Left ventricle myocardium inferior (tissue), 1 donor: ENCODE results near the gene RGL4. TPM values are rescaled to one million over a fixed set of nuclear protein-coding genes. Genes with fewer than 3 reads are reported as not detected.
"Not testable (repeated sequence)": the region's sequence is repeated elsewhere in the genome, so short reads cannot be mapped to it uniquely, and the experiment has no call there.

Experiments used
- DNase-seq: peaks from one replicate; pipeline ENCODE4 v3.0.0-alpha.2; 2020
- H3K27ac ChIP-seq: fragments of 200-600 bp; replicated peaks from 2 replicates; pipeline ENCODE4 v1.8.0; 2021
- H3K27me3 ChIP-seq: fragments of 200-600 bp; 2 replicates; pipeline ENCODE4 v1.8.0; 2021; ENCODE audit warnings: low read depth
- H3K36me3 ChIP-seq: fragments of 200-600 bp; 2 replicates; pipeline ENCODE4 v1.8.0; 2021
- H3K4me1 ChIP-seq: fragments of 200-600 bp; 2 replicates; pipeline ENCODE4 v1.8.0; 2021
- H3K4me3 ChIP-seq: fragments of 200-600 bp; 2 replicates; pipeline ENCODE4 v1.8.0; 2021; ENCODE audit warnings: mild to moderate bottlenecking, moderate library complexity
- H3K9me3 ChIP-seq: fragments of 200-600 bp; replicated peaks from 2 replicates; pipeline ENCODE4 v1.8.0; 2021
- CTCF ChIP-seq: fragments of 200-600 bp; IDR thresholded peaks from 2 replicates; pipeline ENCODE4 v1.8.0; 2021; ENCODE audit warnings: antibody characterized with exemption, mild to moderate bottlenecking, borderline replicate concordance
- intact Hi-C: fragments of 100-400 bp; cut with micrococcal nuclease; formaldehyde crosslinking; loops from one replicate; pipeline ENCODE4 v1.11.0; 2022
- total RNA-seq: library from RNA; stranded (reverse); fragmentation: NEBNext Ultra II Directional; extraction: Animal tissue kit (Norgen Biotek cat#: 25700); gene quantifications from one replicate; pipeline ENCODE4 v1.2.1, GENCODE V29; 2021
- donor health status: DM: no; HTN: yes; CAD: no; lungs with severe emphysema.

Gene RGL4
- total RNA-seq, 1 donor from 2014 or later, result not detected

DNA sequence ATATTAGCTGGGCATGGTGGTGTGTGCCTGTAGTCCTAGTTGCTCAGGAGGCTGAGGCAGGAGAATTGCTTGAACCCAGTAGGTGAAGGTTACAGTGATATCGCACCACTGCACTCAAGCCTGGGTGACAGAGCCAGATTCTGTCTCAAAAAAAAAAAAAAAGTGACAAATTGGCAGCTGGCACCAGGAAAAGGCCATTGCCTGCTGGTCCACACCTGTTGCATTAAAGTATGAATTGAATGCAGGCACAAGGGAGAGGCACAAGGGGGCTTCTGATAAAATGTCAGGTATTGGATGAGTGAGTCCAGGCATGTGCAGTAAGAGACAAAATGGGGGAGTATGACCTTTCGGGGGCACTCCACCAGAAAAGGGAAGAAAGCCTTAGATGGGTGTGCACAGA lies 31.9 kb downstream of the RGL4 start:
- DNase-seq, result no peak
- no peak for TF ChIP-seq CTCF

GRCh38 chr22:23728108-23728507 lies 37.3 kb downstream of the RGL4 start:
- H3K27me3 ChIP-seq, intact Hi-C loops, H3K4me3 ChIP-seq, DNase-seq, H3K9me3 ChIP-seq, H3K36me3 ChIP-seq, H3K27ac ChIP-seq, H3K4me1 ChIP-seq: not testable (repeated sequence)

More for the DNA sequence above, 31.9 kb downstream of the RGL4 start:
- H3K4me3 ChIP-seq, result no peak overlapping the region
- no peaks in the 10 kb centered on the region for H3K27me3 ChIP-seq
- intact Hi-C loops, result no loop called here
- no peaks in the 10 kb centered on the region for H3K4me1 ChIP-seq
- H3K36me3 ChIP-seq, result no peaks in the 10 kb centered on the region
- H3K27ac ChIP-seq, result no peak overlapping the region
- H3K9me3 ChIP-seq, result no peaks in the 10 kb centered on the region

GRCh38 chr22:23737696-23738095 lies 46.9 kb downstream of the RGL4 start:
- H3K27me3 ChIP-seq, result no peaks in the 10 kb centered on the region
- no peaks in the 10 kb centered on the region for H3K9me3 ChIP-seq
- TF ChIP-seq CTCF, result no peak
- peaks cover 12% of the 10 kb centered on the region for H3K4me1 ChIP-seq
- no peak overlapping the region for H3K27ac ChIP-seq
- no peak overlapping the region for H3K4me3 ChIP-seq
- no peak for DNase-seq
- intact Hi-C loops, result no loop called here
- peaks cover 6% of the 10 kb centered on the region for H3K36me3 ChIP-seq

GRCh38 chr22:23742505-23743264 lies 51.9 kb downstream of the RGL4 start:
- H3K4me1 ChIP-seq, result peaks cover 20% of the 10 kb centered on the region
- intact Hi-C loops, result no loop called here
- peaks cover 6% of the 10 kb centered on the region for H3K9me3 ChIP-seq
- TF ChIP-seq CTCF, result no peak
- H3K27me3 ChIP-seq, result no peaks in the 10 kb centered on the region
- H3K4me3 ChIP-seq, result no peak overlapping the region
- peak overlapping the region; percentile 56 for H3K27ac ChIP-seq
- H3K36me3 ChIP-seq, result peaks cover 29% of the 10 kb centered on the region
- DNase-seq, result peak; percentile 57

DNA sequence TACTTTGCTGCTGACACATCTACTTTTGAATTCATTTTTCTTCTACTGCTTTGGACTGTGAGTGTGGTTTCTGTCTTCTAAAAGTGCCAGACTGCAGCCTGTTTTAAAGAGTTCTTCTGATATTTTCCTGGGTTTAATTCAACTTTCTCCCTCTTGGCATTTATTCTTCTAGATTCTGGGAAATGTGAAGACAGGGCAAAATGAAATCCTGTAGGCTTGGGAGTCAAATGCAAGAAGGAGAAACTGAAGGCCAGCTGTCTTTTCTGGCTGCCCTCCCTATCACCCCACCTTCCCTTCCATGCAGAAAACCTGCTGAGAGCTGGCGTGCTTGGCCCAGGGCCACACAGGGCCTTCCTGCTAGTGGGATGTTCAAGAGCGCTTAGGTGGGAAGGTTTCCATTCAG lies 52.5 kb downstream of the RGL4 start:
- Histone ChIP-seq H3K4me3 (no peak overlapping the region), H3K27ac (peak overlapping the region; percentile 56), H3K4me1 (peaks cover 20% of the 10 kb centered on the region), H3K36me3 (peaks cover 29% of the 10 kb centered on the region), H3K27me3 (no peaks in the 10 kb centered on the region), H3K9me3 (peaks cover 6% of the 10 kb centered on the region)
- no peak for TF ChIP-seq CTCF
- intact Hi-C loops, result no loop called here
- DNase-seq, result peak; percentile 48

GRCh38 chr22:23744001-23744400 lies 53.2 kb downstream of the RGL4 start:
- H3K9me3 ChIP-seq, result peaks cover 6% of the 10 kb centered on the region
- H3K4me3 ChIP-seq, result no peak overlapping the region
- peaks cover 29% of the 10 kb centered on the region for H3K36me3 ChIP-seq
- intact Hi-C loops, result no loop called here
- H3K27ac ChIP-seq, result no peak overlapping the region
- TF ChIP-seq CTCF, result no peak
- no peak for DNase-seq
- H3K4me1 ChIP-seq, result peaks cover 20% of the 10 kb centered on the region
- H3K27me3 ChIP-seq, result no peaks in the 10 kb centered on the region
